ENCODE measurements around the gene JAM3. TPM values are rescaled to one million over a fixed set of nuclear protein-coding genes. Genes with fewer than 3 reads are reported as not detected.

The JAM3 gene
- total and polyA plus RNA-seq, 9 of the 15 experiments (the other 6 are each of a cell fraction or from before 2014, with no cell fraction given), result 0.22 to 0.76 (median 0.40) TPM

DNA sequence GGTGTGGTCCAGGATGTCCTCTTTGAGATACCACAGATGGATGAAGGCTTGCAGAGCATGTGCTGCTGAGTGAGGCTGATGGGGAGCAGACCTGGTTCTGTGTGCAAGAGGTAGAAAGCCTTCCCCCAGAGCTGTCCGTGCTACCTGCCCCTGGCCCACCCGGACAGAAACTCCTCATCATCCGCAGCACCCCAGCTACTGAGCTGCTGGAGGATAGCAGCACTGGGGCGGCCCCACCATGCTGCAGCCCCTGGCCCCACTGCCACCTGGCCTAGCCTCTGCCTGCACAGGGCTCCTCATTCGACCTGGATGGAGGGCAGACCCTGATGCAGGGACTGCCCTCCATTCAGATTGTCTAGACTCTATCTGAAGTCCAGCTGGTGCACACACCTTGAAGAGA, 104.4 kb downstream of the JAM3 start (continued):
- TF ChIP-seq ZNF407 (IDR thresholded peaks at IDR 0.05; ENCODE audit: low read depth) (no peak), RBM39 (optimal IDR thresholded peaks at IDR 0.05; ENCODE audit: low read depth, low read length) (no peak), BHLHE40 (IDR thresholded peaks at IDR 0.05; ENCODE audit: low read length) (no peak), AFF1 (IDR thresholded peaks at IDR 0.05; ENCODE audit: low read depth in 1 of 2, partially characterized antibody in 2 of 2) (no peak), KLF16 (IDR thresholded peaks at IDR 0.05) (no peak), ZNF79 (CRISPR knock-in tag; IDR thresholded peaks at IDR 0.05; ENCODE audit: low read depth) (no peak), FOXA1 (IDR thresholded peaks at IDR 0.05; ENCODE audit: borderline replicate concordance) (no peak), MXI1 (IDR thresholded peaks at IDR 0.05; ENCODE audit: low read depth, low read length) (no peak), FIP1L1 (IDR thresholded peaks at IDR 0.05; ENCODE audit: low read depth, low read length, poor library complexity, severe bottlenecking) (no peak)
- TF ChIP-seq, protein P1, sequence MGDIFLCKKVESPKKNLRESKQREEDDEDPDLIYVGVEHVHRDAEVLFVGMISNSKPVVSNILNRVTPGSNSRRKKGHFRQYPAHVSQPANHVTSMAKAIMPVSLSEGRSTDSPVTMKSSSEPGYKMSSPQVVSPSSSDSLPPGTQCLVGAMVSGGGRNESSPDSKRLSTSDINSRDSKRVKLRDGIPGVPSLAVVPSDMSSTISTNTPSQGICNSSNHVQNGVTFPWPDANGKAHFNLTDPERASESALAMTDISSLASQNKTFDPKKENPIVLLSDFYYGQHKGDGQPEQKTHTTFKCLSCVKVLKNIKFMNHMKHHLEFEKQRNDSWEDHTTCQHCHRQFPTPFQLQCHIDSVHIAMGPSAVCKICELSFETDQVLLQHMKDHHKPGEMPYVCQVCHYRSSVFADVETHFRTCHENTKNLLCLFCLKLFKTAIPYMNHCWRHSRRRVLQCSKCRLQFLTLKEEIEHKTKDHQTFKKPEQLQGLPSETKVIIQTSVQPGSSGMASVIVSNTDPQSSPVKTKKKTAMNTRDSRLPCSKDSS (IDR thresholded peaks at IDR 0.05; ENCODE audit: low read depth, partially characterized antibody), result no peak
